LNCAP (cell line): Measurements from ENCODE around the gene TMED1.

ENCODE experiments used
- TF ChIP-seq, protein P1 (sequence below): fragments of 450-650 bp; IDR thresholded peaks from 2 replicates; pipeline ENCODE4 v1.5.1; 2017; ENCODE audit warnings: mild to moderate bottlenecking

Gene TMED1

DNA sequence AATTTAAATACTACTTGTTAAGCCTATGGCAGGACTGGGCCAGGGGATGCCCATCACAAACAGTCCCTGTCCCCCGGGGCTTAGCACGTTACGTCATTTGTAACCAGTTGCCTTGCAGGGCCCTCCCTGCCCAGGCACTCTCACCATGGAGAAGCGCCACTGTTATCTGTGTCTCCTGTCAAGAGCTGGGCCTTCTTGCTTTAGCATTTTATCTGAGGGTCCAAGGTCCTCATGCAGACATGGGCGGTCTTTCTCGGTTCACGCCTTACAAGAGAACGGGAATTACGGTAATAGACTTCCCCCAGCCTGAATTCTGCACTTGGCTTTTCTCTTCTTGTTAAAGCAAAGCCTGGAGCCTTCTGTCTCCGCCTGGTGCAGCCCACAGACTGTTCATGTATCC lies 46.1 kb downstream of the TMED1 start:
- TF ChIP-seq, protein P1, sequence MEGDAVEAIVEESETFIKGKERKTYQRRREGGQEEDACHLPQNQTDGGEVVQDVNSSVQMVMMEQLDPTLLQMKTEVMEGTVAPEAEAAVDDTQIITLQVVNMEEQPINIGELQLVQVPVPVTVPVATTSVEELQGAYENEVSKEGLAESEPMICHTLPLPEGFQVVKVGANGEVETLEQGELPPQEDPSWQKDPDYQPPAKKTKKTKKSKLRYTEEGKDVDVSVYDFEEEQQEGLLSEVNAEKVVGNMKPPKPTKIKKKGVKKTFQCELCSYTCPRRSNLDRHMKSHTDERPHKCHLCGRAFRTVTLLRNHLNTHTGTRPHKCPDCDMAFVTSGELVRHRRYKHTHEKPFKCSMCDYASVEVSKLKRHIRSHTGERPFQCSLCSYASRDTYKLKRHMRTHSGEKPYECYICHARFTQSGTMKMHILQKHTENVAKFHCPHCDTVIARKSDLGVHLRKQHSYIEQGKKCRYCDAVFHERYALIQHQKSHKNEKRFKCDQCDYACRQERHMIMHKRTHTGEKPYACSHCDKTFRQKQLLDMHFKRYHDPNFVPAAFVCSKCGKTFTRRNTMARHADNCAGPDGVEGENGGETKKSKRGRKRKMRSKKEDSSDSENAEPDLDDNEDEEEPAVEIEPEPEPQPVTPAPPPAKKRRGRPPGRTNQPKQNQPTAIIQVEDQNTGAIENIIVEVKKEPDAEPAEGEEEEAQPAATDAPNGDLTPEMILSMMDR = no peak

DNA sequence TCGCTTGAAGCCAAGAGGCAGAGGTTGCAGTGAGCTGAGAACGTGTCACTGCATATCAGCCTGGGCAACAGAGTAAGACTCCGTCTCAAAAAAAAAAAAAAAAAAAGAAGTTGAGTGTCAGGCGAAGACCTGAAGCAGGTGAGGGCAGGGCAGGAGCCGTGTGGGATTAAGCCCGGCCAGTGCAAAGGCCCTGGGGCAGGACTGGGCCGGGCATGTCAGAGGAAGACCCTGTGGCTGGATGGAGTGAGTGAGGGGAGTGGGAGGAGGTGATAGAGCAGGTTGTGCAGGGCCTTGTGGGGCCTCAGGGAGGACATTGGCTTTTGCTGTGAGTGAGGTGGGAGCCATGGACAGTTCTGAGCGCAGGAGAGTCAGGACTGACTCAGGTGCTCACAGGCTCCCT lies 47.9 kb downstream of the TMED1 start:
- TF ChIP-seq, protein P1 = no peak

DNA sequence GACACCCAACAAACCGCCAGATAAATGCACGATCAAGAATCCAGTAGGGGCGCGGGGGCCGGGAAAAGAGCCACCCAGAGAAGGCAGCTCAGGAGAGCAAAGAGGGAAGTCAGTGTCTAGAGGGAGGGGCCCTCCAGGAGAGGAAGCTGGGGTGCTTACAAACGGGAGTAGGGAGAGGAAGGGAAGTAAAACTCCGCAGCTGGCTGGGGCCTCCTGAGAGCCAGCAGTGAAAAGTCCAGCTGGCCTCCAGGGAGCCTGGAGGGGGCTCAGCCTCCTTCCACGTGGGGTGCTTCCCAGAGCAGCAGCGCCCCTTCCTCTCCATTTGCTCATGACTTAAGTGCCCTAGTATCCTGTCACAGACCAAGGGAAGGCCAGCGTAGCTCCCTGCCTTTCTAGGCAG lies 51.8 kb downstream of the TMED1 start:
- TF ChIP-seq, protein P1 = no peak

DNA sequence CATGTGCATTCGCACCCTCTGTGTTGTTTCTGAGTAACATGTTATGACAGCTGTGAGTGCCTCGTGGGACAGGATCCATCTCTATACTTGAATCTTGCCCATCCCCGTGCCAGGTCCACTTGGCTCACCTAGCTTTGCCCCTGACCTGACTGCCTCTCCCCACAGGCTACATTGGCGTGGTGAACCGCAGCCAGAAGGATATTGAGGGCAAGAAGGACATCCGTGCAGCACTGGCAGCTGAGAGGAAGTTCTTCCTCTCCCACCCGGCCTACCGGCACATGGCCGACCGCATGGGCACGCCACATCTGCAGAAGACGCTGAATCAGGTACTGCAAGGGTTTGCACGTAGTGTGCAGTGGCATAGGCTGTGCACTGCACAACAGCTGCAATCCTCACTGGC lies 53.2 kb downstream of the TMED1 start:
- TF ChIP-seq, protein P1 = no peak
